Smooth muscle cell of the brain vasculature (primary cell): ENCODE measurements around the gene LRRN3.

Experiments
- DNase-seq: peaks from one replicate; pipeline ENCODE4 v3.0.0-alpha.2; 2012; ENCODE audit warnings: low read depth, low spot score

The LRRN3 gene

DNA sequence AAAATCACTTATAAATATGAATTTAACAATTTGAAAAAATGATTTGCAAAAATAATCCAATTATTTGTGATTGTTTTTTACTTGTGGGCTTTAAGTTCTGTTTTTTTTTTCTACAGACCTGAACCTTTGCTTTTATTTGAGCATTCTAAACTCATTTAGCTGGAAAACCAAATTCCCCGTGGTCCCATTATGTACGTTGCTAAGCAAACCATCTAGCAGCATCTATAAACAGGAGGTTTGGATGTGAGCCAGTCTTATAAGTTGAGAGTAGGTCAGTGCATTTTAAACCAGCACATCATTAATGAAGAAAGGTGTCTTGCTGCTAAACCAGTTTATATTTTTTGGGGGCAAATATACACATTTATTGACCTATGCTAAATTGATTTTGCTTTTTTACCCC is 77.3 kb downstream of the LRRN3 start:
- peak; percentile 29 for DNase-seq

DNA sequence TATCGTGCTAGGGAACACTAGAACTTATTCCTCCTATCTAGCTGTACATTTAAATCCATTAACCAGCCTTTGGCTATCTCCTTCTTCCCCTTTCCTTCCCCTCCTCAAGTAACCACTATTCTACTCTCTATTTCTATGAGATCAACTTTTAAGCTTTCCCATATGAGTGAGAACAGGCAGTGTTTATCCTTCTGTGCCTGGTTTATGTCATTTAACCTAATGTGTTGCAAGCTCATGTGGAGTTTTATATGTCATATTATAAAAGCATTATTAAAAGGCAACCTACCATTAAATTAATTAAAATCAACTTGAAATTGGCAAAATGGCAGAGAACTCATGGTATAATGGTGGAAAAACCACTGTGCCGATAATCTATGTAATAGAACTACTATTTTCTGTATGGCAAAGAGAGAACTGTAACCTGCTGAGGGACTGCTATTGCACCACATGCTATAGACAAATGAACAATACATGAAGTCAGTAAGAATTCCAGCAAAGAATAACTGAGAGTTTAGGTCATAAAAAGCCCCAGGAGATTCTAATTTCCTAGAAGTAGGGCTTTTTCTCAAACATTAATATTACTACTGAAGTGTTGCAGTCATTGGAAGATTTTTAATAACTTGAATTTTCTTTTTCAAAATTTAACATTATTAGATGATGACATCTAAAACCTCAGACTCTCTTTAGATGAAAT is 81.8 kb downstream of the LRRN3 start:
- no peak for DNase-seq

DNA sequence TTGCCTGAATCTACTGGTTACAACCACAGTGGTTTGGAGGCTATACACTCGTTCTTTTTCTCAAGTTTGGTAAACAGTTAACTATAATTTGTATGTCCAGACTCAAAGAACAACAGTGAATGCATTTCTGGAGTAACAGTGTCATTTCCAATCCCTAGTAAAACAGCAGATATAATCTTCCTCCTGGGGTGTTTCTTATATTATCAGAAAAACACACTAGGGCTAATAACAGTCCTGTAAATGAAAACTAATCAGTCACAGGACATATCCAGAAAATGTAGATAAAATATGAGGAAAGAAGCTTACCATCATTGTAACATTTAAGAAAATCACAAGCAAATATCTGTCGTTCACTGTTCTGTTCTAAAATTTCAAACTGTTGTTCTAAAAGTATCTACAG is 82.6 kb downstream of the LRRN3 start:
- no peak for DNase-seq

DNA sequence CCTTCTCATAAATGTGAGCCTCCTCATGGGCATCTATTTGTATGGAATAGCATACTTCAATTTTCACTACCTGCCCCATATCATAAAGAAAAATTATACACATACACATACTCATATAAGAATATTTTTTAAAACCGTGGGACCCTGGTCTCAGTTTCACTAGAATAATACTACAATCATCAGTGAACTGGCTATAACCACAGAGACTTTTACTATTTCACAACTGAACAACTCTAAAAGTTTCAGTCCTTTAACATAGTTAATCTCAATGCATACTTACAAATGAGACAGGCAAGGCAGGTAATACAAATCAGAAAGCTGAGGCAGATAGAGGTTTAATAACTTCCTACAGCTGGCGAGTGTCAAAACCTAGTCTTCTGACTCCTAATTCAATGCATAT is 83.1 kb downstream of the LRRN3 start:
- DNase-seq, result no peak

DNA sequence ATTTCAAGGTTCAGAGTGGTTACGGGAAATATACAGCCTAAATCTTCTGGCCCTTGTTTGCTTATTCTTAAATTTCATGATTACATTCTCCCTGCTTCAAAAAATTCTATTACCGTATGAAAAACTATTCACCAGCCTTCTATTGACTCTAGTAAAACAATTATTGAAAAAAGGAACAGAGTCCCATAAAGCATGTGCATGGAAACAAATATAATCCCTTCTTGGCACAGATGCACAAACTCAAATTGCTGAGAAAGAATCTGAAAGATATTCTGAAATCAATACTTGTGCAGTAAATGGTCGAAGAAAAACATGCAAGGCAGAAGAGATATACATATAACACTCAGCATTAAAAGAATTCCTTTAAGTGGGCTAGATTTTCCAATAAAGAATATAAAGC is 83.6 kb downstream of the LRRN3 start:
- no peak for DNase-seq
